HepG2 (cell line): ENCODE data around the gene PIAS1. TPM values are rescaled to one million over a fixed set of nuclear protein-coding genes. Genes with fewer than 3 reads are reported as not detected.

Experiments used
- ATAC-seq: fragments of 200-7000 bp; cut with Tn5 transposase; 3 replicates; pipeline ENCODE4 v1.9.1; 2020; ENCODE audit warnings: mild to moderate bottlenecking, moderate library complexity
- BruUV-seq: library from RNA; stranded (reverse); fragments of 400-500 nt; replicated peaks from 2 replicates; lab custom pipeline; 2021; lab: Mats Ljungman, UMichigan
- CTCF ChIA-PET: fragments of 300-600 bp; formaldehyde crosslinking; extraction: SDS; loops from one replicate; lab custom pipeline; 2021; ENCODE audit warnings: low total read pairs, inconsistent platforms, low intra/inter-chr PET ratio; lab: Yijun Ruan, JAX
- POLR2A ChIA-PET: fragments of 350-600 bp; sonication (Branson Sonifier 250); formaldehyde crosslinking; loops from one replicate; lab custom pipeline; 2020; ENCODE audit warnings: antibody characterized with exemption, inconsistent platforms; lab: Yijun Ruan, JAX
- DNase-seq: peaks from one replicate; pipeline ENCODE4 v3.0.0-alpha.2; 2015; ENCODE audit warnings: low spot score
- FAIRE-seq: peaks from 3 replicates; lab custom pipeline; 2011; peaks lifted over from hg19 to GRCh38; lab: Jason Lieb, UNC
- H2AFZ ChIP-seq: one replicate; pipeline ENCODE4 v1.6.1; 2011; ENCODE audit warnings: low read length, inconsistent platforms
- H3K27ac ChIP-seq: fragments of 300-600 bp; 3 replicates; pipeline ENCODE4 v1.8.0; 2011; ENCODE audit warnings: mixed run types, mild to moderate bottlenecking, mixed read lengths, low read length, inconsistent platforms; ENCODE audit not compliant: insufficient read depth; ENCODE audit errors: extremely low read length
- H3K27me3 ChIP-seq, 2 experiments: fragments of 200-600 bp in 1 of 2; 2 replicates in 1 of 2; 3 replicates in 1 of 2; pipeline versions ENCODE4 v1.6.0 to v1.8.0; 2011; ENCODE audit warnings: low read length in 2 of 2, mild to moderate bottlenecking in 2 of 2, moderate library complexity in 2 of 2, inconsistent platforms in 1 of 2; ENCODE audit not compliant: insufficient read depth in 2 of 2, control insufficient read depth in 1 of 2
- H3K36me3 ChIP-seq, 2 experiments: fragments of 200-600 bp in 1 of 2; replicated peaks in 1 of 2; 2 replicates in 1 of 2; 3 replicates in 1 of 2; pipeline versions ENCODE4 v1.5.1 to v1.8.0; 2011; ENCODE audit warnings: low read length in 2 of 2, inconsistent platforms in 1 of 2; ENCODE audit not compliant: insufficient read depth in 2 of 2, control insufficient read depth in 1 of 2
- H3K4me1 ChIP-seq: 2 replicates; pipeline ENCODE4 v1.5.1; 2012; ENCODE audit warnings: low read length, inconsistent platforms; ENCODE audit not compliant: insufficient read depth
- H3K4me2 ChIP-seq: 2 replicates; pipeline ENCODE4 v1.6.0; 2011; ENCODE audit warnings: low read depth, low read length, inconsistent platforms
- H3K4me3 ChIP-seq, 3 experiments: fragments of 200-600 bp in 1 of 3; sonication (generic), shearing (Covaris generic) in 1 of 3; replicated peaks in 1 of 3; 2 replicates each; pipeline ENCODE4 v1.5.1; 2011 to 2016; ENCODE audit warnings: low read length in 3 of 3, inconsistent platforms in 2 of 3, low read depth in 2 of 3, mild to moderate bottlenecking in 2 of 3, control low read depth in 1 of 3, mixed read lengths in 1 of 3; ENCODE audit not compliant: insufficient read depth in 1 of 3
- H3K79me2 ChIP-seq: one replicate; pipeline ENCODE4 v1.6.1; 2011; ENCODE audit warnings: low read length, inconsistent platforms; ENCODE audit not compliant: insufficient read depth
- H3K9ac ChIP-seq: 2 replicates; pipeline ENCODE4 v1.6.0; 2011; ENCODE audit warnings: mild to moderate bottlenecking, low read depth, low read length, inconsistent platforms; ENCODE audit not compliant: insufficient read depth
- H3K9me3 ChIP-seq: 2 replicates; pipeline ENCODE4 v1.5.1; 2012; ENCODE audit warnings: mild to moderate bottlenecking, low read length
- H4K20me1 ChIP-seq: 2 replicates; pipeline ENCODE4 v1.6.0; 2011; ENCODE audit warnings: inconsistent platforms, mild to moderate bottlenecking, low read length, moderate library complexity; ENCODE audit not compliant: insufficient read depth
- FOXA3 ChIP-seq: IDR thresholded peaks from 2 replicates; pipeline ENCODE4 v1.6.1; 2016; ENCODE audit warnings: missing genetic modification reagents, missing compliant biosample characterization
- NR2C2 ChIP-seq: sonication (generic); formaldehyde crosslinking; IDR thresholded peaks from 2 replicates; pipeline ENCODE4 v1.4.0; 2020; ENCODE audit warnings: missing genetic modification reagents, mild to moderate bottlenecking, moderate library complexity, borderline replicate concordance
- POGZ ChIP-seq: sonication (generic); formaldehyde crosslinking; IDR thresholded peaks from 2 replicates; pipeline ENCODE4 v1.4.0; 2020; ENCODE audit warnings: mild to moderate bottlenecking, missing genetic modification reagents
- ZBTB3 ChIP-seq: sonication (generic); formaldehyde crosslinking; IDR thresholded peaks from 2 replicates; pipeline ENCODE4 v1.4.0; 2020; ENCODE audit warnings: low read depth, mild to moderate bottlenecking, moderate library complexity, missing genetic modification reagents, borderline replicate concordance
- ZFP36 ChIP-seq: fragments of 150-350 bp; IDR thresholded peaks from 2 replicates; pipeline ENCODE4 v1.6.1; 2018; ENCODE audit warnings: borderline replicate concordance, low read length, low read depth; ENCODE audit not compliant: partially characterized antibody
- ZNF180 ChIP-seq: sonication (generic); formaldehyde crosslinking; IDR thresholded peaks from 2 replicates; pipeline ENCODE4 v1.4.0; 2020; ENCODE audit warnings: low read depth, missing genetic modification reagents, borderline replicate concordance
- ZNF30 ChIP-seq: sonication (generic); formaldehyde crosslinking; IDR thresholded peaks from 2 replicates; pipeline ENCODE4 v1.5.0; 2020; ENCODE audit warnings: mild to moderate bottlenecking, missing genetic modification reagents
- ZNF460 ChIP-seq: sonication (generic); formaldehyde crosslinking; IDR thresholded peaks from 2 replicates; pipeline ENCODE4 v1.5.1; 2020; ENCODE audit warnings: missing genetic modification reagents, mild to moderate bottlenecking, borderline replicate concordance
- ZNF567 ChIP-seq: sonication (generic); formaldehyde crosslinking; IDR thresholded peaks from 2 replicates; pipeline ENCODE4 v1.8.1; 2023; ENCODE audit warnings: mild to moderate bottlenecking, missing genetic modification reagents, borderline replicate concordance
- ZNF660 ChIP-seq: sonication (generic); formaldehyde crosslinking; IDR thresholded peaks from 2 replicates; pipeline ENCODE4 v1.5.1; 2020; ENCODE audit warnings: mild to moderate bottlenecking, low read depth, missing genetic modification reagents, borderline replicate concordance
- ZNF703 ChIP-seq: sonication (generic); formaldehyde crosslinking; IDR thresholded peaks from 2 replicates; pipeline ENCODE4 v1.5.1; 2020; ENCODE audit warnings: missing genetic modification reagents, mild to moderate bottlenecking, moderate library complexity, borderline replicate concordance
- WGBS: methylation state at CpG from one replicate; pipeline ENCODE4 v1.1.6; 2017; ENCODE audit warnings: low lambda C conversion rate; 5-methylcytosine and 5-hydroxymethylcytosine counted together
- in situ Hi-C: cut with HindIII; loops from 2 replicates; pipeline ENCODE4 v1.10.0; 2017; ENCODE audit warnings: low pct_unique_long_range_greater_than_20kb; ENCODE audit not compliant: extremely low pct_ligation_motif_present
- intact Hi-C: fragments of 100-400 bp; cut with micrococcal nuclease; formaldehyde crosslinking; loops from one replicate; pipeline ENCODE4 v1.10.0; 2022; ENCODE audit not compliant: unreplicated experiment
- polyA plus RNA-seq, 8 experiments: library from polyadenylated mRNA; depleted of rRNA in 3 of 8; stranded (reverse) in 7 of 8; unstranded in 1 of 8; fragments of >200 nt; fragmentation: Illumina TruSeq in 4 of 8; extraction: Trizol in 4 of 8; gene quantifications; 2 replicates each; pipeline versions ENCODE4 v1.2.1 to v1.2.3, GENCODE V29; 2011 to 2016; ENCODE audit warnings: low read depth in 4 of 8, missing spikeins in 1 of 8, mixed read lengths in 1 of 8; ENCODE audit not compliant: insufficient read depth in 1 of 8
- total RNA-seq, 5 experiments: library from RNA; depleted of rRNA; stranded (reverse); fragments of >200 nt; fragmentation: Illumina TruSeq; extraction: Trizol; gene quantifications; 2 replicates each; pipeline ENCODE4 v1.2.3, GENCODE V29; 2016; ENCODE audit warnings: low read depth in 1 of 5
- TF ChIP-seq, protein P1 (sequence below): sonication (generic); formaldehyde crosslinking; IDR thresholded peaks from 2 replicates; pipeline ENCODE4 v1.5.0; 2020; ENCODE audit warnings: mild to moderate bottlenecking, missing genetic modification reagents, moderate library complexity
- TF ChIP-seq, protein P2 (sequence below): IDR thresholded peaks from 2 replicates; pipeline ENCODE4 v1.6.1; 2016; ENCODE audit warnings: mild to moderate bottlenecking, missing biosample characterization, missing genetic modification reagents

PIAS1 gene
- total and polyA plus RNA-seq, 2 of the 13 experiments (the other 11 are each of a cell fraction or from before 2014, with no cell fraction given): 20.7 to 33.7 TPM

DNA sequence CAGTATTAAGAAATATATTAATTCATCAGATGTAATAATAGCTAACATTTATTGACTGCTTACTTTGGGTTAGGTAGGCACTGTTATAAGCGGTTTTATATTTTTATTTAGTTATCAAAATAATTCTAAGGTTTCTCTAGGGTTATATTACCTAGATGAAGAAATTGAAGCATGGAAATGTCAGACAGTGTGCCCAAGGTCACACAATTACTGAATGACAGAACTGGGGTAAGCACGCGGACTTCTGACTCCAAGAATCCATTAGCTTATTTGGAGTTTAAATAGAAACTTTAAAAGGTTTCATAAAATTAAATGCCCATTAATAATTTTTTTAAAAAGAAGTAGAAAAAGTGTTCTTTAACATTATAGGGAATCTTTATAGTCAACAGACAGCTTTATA lies 76.7 kb downstream of the PIAS1 start:
- in situ Hi-C loops: no loop called here

More for the DNA sequence above, 76.7 kb downstream of the PIAS1 start:
- no peak for ATAC-seq
- no peak overlapping the region for H3K4me2 ChIP-seq
- H3K36me3 ChIP-seq: no peaks in the 10 kb centered on the region
- no peaks in the 10 kb centered on the region for H3K4me1 ChIP-seq
- 88% methylated on average over 3 of the region's 3 CpGs for WGBS
- H3K79me2 ChIP-seq: peaks cover 17% of the 10 kb centered on the region
- TF ChIP-seq NR2C2 (CRISPR knock-in tag): no peak
- TF ChIP-seq ZNF460 (CRISPR knock-in tag): no peak
- no peak for TF ChIP-seq ZNF660 (CRISPR knock-in tag)
- TF ChIP-seq FOXA3: no peak
- TF ChIP-seq, protein P1, sequence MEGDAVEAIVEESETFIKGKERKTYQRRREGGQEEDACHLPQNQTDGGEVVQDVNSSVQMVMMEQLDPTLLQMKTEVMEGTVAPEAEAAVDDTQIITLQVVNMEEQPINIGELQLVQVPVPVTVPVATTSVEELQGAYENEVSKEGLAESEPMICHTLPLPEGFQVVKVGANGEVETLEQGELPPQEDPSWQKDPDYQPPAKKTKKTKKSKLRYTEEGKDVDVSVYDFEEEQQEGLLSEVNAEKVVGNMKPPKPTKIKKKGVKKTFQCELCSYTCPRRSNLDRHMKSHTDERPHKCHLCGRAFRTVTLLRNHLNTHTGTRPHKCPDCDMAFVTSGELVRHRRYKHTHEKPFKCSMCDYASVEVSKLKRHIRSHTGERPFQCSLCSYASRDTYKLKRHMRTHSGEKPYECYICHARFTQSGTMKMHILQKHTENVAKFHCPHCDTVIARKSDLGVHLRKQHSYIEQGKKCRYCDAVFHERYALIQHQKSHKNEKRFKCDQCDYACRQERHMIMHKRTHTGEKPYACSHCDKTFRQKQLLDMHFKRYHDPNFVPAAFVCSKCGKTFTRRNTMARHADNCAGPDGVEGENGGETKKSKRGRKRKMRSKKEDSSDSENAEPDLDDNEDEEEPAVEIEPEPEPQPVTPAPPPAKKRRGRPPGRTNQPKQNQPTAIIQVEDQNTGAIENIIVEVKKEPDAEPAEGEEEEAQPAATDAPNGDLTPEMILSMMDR (CRISPR knock-in tag): no peak
- TF ChIP-seq ZNF30 (CRISPR knock-in tag): no peak
- TF ChIP-seq POGZ: no peak
- TF ChIP-seq ZNF567: no peak
- no peak for TF ChIP-seq ZFP36
- no peak for TF ChIP-seq ZNF180
- TF ChIP-seq, protein P2, sequence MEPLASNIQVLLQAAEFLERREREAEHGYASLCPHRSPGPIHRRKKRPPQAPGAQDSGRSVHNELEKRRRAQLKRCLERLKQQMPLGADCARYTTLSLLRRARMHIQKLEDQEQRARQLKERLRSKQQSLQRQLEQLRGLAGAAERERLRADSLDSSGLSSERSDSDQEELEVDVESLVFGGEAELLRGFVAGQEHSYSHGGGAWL: no peak
- no peak for TF ChIP-seq ZNF703 (CRISPR knock-in tag)
- no peak for TF ChIP-seq ZBTB3
- no peaks in the 10 kb centered on the region for H3K9me3 ChIP-seq
- FAIRE-seq: no peak
- no peaks in the 10 kb centered on the region for H3K27me3 ChIP-seq
- no peak overlapping the region for H3K4me3 ChIP-seq
- no peak overlapping the region for H3K9ac ChIP-seq
- intact Hi-C loops: no loop called here
- CTCF ChIA-PET: no interaction called here
- BruUV-seq: no TSS peak
- H3K27ac ChIP-seq: no peak overlapping the region
- no peak for DNase-seq
- H2AFZ ChIP-seq: no peak overlapping the region
- no peaks in the 10 kb centered on the region; the same call in 1 of the 2 replicates for H4K20me1 ChIP-seq
- POLR2A ChIA-PET: no interaction called here
